ENCODE measurements around the gene VWF.
"Not testable (repeated sequence)": the region's sequence is repeated elsewhere in the genome, so short reads cannot be mapped to it uniquely, and the experiment has no call there.

The VWF gene

GRCh38 chr12:6124411-6125309, at the start of gene VWF:
Gene VWF, minus strand, starts transcription at chr12:6124670. Its CDS starts 1,474 bp downstream, at chr12:6123196.
- DNase-seq (ENCODE audit: low read depth), result no peak

GRCh38 chr12:6172862-6173261, 48.4 kb upstream of the VWF start:
- DNase-seq (ENCODE audit: low read depth), result no peak

GRCh38 chr12:6172086-6172485, 47.6 kb upstream of the VWF start:
- DNase-seq (ENCODE audit: low read depth), result no peak

GRCh38 chr12:6171409-6172015, 47.0 kb upstream of the VWF start:
- no peak for DNase-seq (ENCODE audit: low read depth)

GRCh38 chr12:6167327-6168280, 43.1 kb upstream of the VWF start:
- peak; percentile 18 for DNase-seq (ENCODE audit: low read depth)

DNA sequence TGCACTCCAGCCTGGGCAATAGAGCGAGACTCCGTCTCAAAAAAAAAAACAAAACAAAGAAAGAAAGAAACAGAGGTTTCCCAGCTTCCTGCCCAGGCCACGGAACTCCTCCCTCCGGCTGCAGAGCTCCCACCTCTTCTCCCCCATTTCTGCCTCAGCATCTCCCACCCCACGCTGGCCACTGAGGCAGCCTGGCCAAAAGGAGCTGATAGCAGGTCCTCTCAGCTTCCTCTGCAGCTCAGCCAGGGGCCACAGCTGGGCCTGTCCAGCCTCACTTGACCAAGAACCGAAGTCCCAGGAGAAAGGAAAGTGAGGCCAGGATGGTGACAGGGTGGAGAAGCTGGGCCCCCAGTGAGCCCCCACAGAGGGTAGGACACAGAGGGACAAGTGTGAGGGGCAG, 42.3 kb upstream of the VWF start:
- DNase-seq (ENCODE audit: low read depth), result no peak

- DNase-seq (ENCODE audit: low read depth), result no peak
These were observed 40.9 kb upstream of the VWF start for GRCh38 chr12:6165395-6165794.

DNA sequence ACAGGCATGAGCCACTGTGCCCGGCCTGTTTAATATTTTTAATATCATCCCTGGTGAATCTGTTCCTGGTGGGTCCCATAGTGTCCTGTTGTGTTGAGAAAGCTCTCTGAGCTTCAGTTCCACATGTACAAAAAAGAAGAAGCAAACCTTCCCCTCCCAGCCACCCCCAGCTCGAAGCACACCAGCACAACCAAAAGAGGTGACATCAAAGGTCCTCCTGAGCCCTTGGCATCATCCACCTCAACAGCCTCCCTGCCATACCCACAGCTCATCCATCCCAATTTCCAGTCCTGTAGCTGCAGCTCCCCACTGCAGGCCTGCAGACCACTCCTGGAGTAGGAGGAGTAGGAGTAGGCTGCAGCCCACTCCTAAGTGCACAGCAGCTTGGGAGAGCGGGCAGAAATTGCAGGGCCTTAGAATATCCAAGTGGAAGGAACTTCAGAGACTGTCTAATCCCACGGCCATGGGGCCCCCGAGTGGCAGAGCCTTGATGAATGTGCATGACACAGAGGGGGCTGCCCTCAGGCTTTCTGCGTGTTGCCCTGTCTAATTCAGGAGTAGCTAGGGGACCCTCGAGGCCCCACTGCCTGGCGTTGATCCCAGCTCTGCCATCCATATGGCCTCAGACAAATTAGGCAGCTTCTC, 39.1 kb upstream of the VWF start:
- DNase-seq (ENCODE audit: low read depth), result no peak

DNA sequence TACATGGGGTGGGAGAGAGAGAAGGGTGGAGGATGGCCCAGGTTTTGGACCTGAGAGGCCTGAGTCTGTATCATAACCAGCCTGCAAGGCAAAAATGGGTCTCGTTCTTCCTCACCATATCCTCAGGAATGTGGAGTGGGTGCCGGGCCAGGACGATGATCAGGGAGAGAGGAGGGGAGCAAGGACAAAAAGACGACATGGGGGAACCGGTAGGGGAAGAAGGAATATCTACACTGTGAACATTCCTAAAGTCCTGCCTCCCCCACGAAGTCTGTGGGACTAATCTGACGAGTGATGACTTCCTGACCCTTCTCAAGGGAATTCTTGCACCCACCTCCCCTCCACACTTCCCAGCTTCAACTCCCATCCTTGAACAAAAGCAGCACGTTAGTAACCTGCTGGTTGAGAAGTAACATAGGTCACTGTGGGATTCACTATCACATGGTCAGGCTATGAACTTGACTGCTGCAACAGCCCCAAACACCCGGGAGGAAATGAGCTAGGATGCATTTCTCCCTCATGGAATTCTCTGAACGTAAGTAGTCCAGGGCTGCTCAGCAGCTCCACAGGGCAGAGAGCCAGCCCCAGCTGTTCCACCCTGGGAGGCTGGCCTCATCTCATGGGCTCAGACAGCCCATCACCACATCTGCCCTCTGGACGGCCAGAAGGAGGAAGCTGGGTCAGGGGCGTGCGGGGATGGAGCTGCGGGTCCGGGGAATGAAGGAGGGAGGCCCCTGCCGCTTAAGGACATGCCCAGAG, 36.8 kb upstream of the VWF start:
- DNase-seq (ENCODE audit: low read depth), result no peak

DNA sequence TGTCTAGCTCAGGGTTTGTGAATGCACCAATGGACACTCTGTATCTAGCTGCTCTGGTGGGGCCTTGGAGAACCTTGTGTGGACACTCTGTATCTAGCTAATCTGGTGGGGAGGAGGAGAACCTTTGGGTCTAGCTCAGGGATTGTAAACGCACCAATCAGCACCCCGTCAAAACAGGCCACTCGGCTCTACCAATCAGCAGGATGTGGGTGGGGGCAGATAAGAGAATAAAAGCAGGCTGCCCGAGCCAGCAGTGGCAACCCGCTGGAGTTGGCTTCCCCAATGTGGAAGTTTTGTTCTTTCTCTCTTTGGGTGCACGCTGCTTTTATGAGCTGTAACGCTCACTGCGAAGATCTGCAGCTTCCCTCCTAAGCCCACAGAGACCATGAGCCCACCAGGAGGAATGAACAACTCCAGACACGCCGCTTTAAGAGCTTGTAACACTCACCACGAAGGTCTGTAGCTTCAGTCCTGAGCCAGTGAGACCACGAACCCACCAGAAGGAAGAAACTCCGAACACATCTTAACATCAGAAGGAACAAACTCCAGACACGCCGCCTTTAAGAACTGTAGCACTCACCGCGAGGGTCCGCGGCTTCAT, 35.7 kb upstream of the VWF start:
- not testable (repeated sequence) for DNase-seq (ENCODE audit: low read depth)

DNA sequence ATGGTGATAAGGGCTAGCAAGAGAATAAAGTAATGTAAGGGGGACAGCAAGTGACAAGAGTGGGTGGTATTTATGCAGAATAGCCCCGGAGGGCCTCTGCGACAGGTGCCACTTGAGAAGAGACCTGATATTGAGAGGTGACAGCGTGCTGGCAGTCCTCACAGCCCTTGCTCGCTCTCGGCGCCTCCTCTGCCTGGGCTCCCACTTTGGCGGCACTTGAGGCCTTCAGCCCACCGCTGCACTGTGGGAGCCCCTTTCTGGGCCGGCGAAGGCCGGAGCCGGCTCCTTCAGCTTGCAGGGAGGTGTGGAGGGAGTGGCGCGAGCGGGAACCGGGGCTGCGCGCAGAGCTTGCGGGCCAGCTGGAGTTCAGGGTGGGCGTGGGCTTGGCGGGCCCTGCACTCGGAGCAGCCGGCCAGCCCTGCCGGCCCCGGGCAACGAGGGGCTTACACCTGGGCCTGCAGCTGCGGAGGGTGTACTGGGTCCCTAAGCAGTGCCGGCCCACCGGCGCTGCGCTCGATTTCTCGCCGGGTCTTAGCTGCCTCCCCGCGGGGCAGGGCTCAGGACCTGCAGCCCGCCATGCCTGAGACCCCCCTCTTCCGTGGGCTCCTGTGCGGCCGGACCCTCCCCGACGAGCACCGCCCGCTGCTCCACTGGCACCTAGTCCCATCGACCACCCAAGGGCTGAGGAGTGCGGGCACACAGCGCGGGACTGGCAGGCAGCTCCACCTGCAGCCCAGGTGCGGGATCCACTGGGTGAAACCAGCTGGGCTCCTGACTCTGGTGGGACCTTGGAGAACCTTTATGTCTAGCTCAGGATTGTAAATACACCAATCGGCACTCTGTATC, 34.9 kb upstream of the VWF start:
- DNase-seq (ENCODE audit: low read depth), result not testable (repeated sequence)

DNA sequence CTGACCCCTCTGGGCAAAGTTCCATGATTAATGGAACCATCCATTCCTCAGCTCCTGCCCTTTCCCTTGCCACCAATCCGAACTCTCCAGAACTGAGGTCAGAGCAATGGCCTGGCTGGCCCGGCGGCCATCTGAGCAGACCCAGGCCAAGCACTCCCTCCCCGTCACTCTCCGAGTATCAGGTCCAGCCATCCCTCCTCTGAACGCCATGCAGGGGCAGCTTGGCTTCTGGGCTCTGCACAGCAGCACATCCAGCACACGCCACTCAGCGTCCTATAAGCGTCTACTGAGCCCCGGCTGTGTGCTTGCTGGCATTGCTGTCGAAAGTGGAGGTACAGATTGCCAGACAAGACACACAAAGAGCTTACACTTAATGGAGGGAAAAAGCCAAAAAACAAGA, 34.3 kb upstream of the VWF start:
- DNase-seq (ENCODE audit: low read depth), result no peak

GRCh38 chr12:6158255-6158654, 33.8 kb upstream of the VWF start:
- DNase-seq (ENCODE audit: low read depth), result no peak

DNA sequence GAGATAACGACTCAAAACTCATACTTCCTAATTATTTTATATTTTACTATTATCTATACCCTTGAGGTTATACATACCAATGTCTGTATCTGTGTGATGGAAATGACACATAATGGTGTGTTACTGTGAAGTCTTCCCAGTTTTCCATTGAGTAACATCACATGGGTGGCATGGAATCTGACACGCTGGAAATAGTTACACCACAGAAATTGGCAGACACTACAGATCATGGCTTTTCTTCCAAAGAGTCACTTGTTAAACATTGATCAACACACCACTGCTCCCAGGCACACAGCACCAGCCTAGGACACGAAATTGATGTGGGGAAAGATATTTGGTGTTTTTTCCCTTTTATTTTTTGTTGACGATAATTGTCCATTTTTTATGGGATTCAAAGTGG, 33.0 kb upstream of the VWF start:
- no peak for DNase-seq (ENCODE audit: low read depth)

DNA sequence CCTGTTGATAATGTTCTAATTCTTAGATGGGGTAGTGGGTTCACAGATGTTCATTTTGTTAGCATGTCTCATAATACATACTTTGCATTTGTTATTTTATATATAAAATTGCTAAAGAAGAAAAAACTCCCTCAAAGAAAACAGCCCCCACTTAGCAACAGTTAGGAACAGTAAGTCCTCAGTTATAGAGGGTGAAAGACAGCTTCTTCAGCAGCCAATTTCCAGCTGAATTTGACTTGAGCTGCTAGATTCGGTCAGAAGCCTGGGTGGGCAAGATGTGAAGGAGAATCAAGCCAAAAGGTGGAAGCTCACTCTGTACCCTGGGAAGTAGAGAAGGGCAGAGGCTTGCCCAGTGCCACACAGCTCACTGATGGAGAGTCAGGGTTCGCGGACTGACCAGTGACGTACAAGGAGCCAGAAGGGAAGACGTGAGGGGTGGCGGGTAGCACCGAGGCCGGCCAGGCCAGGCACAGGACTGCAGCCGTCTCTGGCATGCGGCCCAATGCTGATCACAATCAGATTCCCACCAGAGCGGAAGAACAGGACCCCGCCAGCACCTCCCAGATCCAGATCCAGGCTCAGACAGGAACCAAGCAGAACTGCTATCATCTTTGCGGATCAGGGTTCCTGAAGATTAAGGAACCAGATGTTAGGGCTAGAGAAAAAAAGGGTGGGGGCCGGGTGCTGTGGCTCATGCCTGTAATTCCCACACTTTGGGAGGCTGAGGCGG, 30.4 kb upstream of the VWF start:
- no peak for DNase-seq (ENCODE audit: low read depth)

DNA sequence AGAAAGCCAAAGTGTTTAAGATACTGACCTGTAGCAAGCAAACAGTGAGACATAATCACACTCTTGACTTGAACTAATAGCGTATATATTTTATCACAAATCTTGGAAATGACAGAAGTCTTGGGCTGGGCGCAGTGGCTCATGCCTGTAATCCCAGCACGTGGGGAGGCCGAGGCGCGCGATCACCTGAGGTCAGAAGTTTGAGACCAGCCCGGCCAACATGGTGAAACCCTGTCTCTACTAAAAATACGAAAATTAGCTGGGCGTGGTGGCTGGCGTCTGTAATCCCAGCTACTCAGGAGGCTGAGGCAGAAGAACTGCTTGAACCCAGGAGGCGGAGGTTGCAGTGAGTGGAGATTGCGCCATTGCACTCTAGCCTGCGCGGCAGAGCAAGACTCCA, 24.3 kb upstream of the VWF start:
- DNase-seq (ENCODE audit: low read depth), result not testable (repeated sequence)

- DNase-seq (ENCODE audit: low read depth), result no peak
These were observed 23.6 kb upstream of the VWF start for GRCh38 chr12:6148061-6148460.

GRCh38 chr12:6146951-6147350, 22.5 kb upstream of the VWF start:
- DNase-seq (ENCODE audit: low read depth), result no peak

DNA sequence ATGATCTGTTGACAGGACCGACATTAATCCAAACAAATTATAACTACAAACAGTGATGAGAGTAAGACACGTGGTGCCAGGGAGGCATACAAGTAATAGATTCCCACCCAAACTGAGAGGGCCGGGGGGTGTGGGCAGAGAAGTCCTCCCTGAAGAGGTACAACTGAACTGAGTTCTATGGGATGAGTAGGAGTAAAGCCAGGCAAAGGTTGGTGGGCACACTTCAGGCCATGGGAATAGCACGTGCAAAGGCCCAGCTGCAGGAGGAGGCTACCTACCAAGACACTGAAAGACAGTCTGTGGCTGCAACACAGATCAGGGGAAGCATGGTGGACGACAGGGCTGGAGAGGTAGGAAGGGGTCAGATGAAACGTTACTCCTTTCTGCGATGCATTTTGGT, 22.0 kb upstream of the VWF start:
- no peak for DNase-seq (ENCODE audit: low read depth)
